Endodermal cell (in vitro differentiated cells): ENCODE measurements around the gene UBE2G1. TPM values are rescaled to one million over a fixed set of nuclear protein-coding genes. Genes with fewer than 3 reads are reported as not detected.

Experiments used
- DNase-seq: peaks from one replicate; pipeline ENCODE4 v3.0.0-alpha.2; 2017
- H3K27ac ChIP-seq: 2 replicates; pipeline ENCODE4 v1.5.1; 2013; ENCODE audit warnings: mild to moderate bottlenecking, low read depth, low read length, moderate library complexity
- H3K27me3 ChIP-seq: 2 replicates; pipeline ENCODE4 v1.6.1; 2013; ENCODE audit warnings: mild to moderate bottlenecking, low read length, moderate library complexity; ENCODE audit not compliant: insufficient read depth, control insufficient read depth, poor library complexity, severe bottlenecking
- H3K36me3 ChIP-seq: 2 replicates; pipeline ENCODE4 v1.7.0; 2013; ENCODE audit warnings: mild to moderate bottlenecking, low read length, moderate library complexity; ENCODE audit not compliant: control insufficient read depth, insufficient read depth
- H3K4me1 ChIP-seq: one replicate; pipeline ENCODE4 v1.7.0; 2013; ENCODE audit warnings: low read length; ENCODE audit not compliant: control insufficient read depth, insufficient read depth
- H3K4me3 ChIP-seq: 2 replicates; pipeline ENCODE4 v1.5.1; 2013; ENCODE audit warnings: mild to moderate bottlenecking, low read length, moderate library complexity
- H3K9ac ChIP-seq: 2 replicates; pipeline ENCODE4 v1.6.1; 2013; ENCODE audit warnings: mild to moderate bottlenecking, low read length, moderate library complexity; ENCODE audit not compliant: poor library complexity, severe bottlenecking; ENCODE audit errors: extremely low read depth
- H3K9me3 ChIP-seq: 2 replicates; pipeline ENCODE4 v1.6.1; 2013; ENCODE audit warnings: mild to moderate bottlenecking, low read length, moderate library complexity; ENCODE audit not compliant: control insufficient read depth
- H3K27ac Mint-ChIP-seq: 2 replicates; pipeline ENCODE4 v1.8.0; 2020; ENCODE audit warnings: mixed read lengths
- H3K27me3 Mint-ChIP-seq: 2 replicates; pipeline ENCODE4 v1.8.0; 2021; ENCODE audit warnings: mild to moderate bottlenecking, mixed read lengths; ENCODE audit not compliant: insufficient read depth
- H3K36me3 Mint-ChIP-seq: 2 replicates; pipeline ENCODE4 v1.8.0; 2020; ENCODE audit warnings: low read depth, mixed read lengths
- H3K4me1 Mint-ChIP-seq: 2 replicates; pipeline ENCODE4 v1.8.0; 2020; ENCODE audit warnings: mixed read lengths
- H3K4me3 Mint-ChIP-seq: 2 replicates; pipeline ENCODE4 v1.8.0; 2020; ENCODE audit warnings: mild to moderate bottlenecking, moderate library complexity, mixed read lengths
- H3K9me3 Mint-ChIP-seq: 2 replicates; pipeline ENCODE4 v1.8.0; 2020; ENCODE audit warnings: mild to moderate bottlenecking, mixed read lengths
- WGBS, 2 experiments: methylation state at CpG; one replicate each; pipeline versions ENCODE4 v1.1.5 to v1.1.7; 2013; ENCODE audit warnings: missing lambda C conversion rate in 2 of 2, mixed read lengths in 1 of 2; ENCODE audit not compliant: insufficient coverage in 1 of 2, insufficient read length in 1 of 2; 5-methylcytosine and 5-hydroxymethylcytosine counted together
- total RNA-seq, 2 donors: library from RNA; stranded (reverse); fragmentation: NEBNext Ultra II Directional in 1 of 2; extraction: Animal tissue kit (Norgen Biotek cat#: 25700) in 1 of 2; gene quantifications; 2 replicates in 1 of 2; 3 replicates in 1 of 2; pipeline ENCODE4 v1.2.1, GENCODE V29; 2021
- TF ChIP-seq, protein P1 (sequence below): fragments of 200-600 bp; sonication (generic); conservative IDR thresholded peaks from 2 replicates; pipeline ENCODE4 v1.5.0; 2021; ENCODE audit warnings: antibody characterized with exemption, mild to moderate bottlenecking

UBE2G1 gene
- total RNA-seq, 2 donors from 2014 or later, result 85.5 to 104 TPM

DNA sequence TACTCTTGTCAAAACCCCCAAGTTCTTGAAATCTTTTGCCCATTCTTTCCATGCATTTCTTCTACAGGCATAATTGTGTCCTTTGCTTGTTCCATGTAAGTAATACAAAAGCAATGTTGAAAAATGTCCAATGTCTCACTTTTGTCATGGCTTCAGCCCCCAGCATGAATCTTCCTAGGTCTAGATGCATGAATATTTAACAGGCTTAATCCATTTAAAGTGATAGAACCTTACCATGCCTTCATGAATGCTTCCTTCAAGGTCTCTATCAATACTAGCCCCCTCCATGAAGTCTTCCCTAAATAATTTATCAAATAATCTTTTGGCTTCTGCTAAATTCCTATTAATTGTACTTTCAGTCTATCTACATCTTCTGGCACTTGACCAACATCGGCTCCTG lies 56.6 kb downstream of the UBE2G1 start:
- no peak overlapping the region for H3K27ac ChIP-seq
- H3K4me3 ChIP-seq, result no peak overlapping the region
- H3K27ac Mint-ChIP-seq, result peak overlapping the region; percentile 4
- H3K4me1 Mint-ChIP-seq, result peaks cover 22% of the 10 kb centered on the region
- no peaks in the 10 kb centered on the region for H3K27me3 ChIP-seq
- TF ChIP-seq, protein P1, sequence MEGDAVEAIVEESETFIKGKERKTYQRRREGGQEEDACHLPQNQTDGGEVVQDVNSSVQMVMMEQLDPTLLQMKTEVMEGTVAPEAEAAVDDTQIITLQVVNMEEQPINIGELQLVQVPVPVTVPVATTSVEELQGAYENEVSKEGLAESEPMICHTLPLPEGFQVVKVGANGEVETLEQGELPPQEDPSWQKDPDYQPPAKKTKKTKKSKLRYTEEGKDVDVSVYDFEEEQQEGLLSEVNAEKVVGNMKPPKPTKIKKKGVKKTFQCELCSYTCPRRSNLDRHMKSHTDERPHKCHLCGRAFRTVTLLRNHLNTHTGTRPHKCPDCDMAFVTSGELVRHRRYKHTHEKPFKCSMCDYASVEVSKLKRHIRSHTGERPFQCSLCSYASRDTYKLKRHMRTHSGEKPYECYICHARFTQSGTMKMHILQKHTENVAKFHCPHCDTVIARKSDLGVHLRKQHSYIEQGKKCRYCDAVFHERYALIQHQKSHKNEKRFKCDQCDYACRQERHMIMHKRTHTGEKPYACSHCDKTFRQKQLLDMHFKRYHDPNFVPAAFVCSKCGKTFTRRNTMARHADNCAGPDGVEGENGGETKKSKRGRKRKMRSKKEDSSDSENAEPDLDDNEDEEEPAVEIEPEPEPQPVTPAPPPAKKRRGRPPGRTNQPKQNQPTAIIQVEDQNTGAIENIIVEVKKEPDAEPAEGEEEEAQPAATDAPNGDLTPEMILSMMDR, result no peak
- no peak for DNase-seq
- no peak overlapping the region for H3K4me3 Mint-ChIP-seq
- H3K36me3 ChIP-seq, result peaks cover 46% of the 10 kb centered on the region
- peaks cover 2% of the 10 kb centered on the region for H3K4me1 ChIP-seq
- H3K9me3 ChIP-seq, result peaks cover 35% of the 10 kb centered on the region
- WGBS, 2 experiments, result 90% methylated on average over 1 of the region's 1 CpG; no CpG with 5 or more reads in 1 of the 2 experiments
- H3K36me3 Mint-ChIP-seq, result peaks cover 58% of the 10 kb centered on the region
- H3K27me3 Mint-ChIP-seq, result no peaks in the 10 kb centered on the region
- H3K9me3 Mint-ChIP-seq, result peaks cover 17% of the 10 kb centered on the region
- H3K9ac ChIP-seq, result no peak overlapping the region

DNA sequence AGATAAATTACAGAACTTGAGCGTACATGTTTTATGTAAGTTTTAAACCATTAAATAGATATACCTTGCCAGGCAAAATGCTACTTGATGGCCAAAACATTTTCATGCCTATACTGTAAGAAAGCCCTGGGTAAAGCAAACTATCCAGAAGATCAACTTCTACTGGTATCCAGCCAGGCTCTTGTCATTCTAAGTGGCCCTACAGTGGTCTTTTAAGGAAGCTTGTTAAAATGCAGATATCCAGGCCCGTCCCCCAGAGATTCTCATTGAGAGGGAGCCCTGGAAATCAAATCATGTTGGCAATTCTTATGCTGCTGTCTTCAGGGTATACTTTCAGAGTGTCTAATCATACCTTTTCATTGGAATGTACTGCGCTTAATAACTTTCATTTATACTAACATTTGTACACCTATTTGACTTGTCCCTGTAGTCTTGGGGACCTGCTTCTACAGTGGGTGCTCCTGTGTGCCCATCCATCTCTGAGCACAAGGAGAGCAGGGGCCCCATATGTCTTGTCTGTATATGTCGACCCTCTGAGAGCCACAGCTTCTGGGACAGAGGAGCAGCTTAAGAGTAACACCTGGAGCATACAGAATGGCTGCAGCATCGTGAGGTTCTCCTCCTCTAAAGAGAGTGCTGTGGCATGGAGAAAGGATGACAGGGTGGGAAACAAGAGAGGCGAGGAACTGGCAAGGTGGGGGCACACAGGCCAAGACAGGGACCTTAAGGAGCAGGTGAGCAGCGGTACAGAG lies 59.1 kb downstream of the UBE2G1 start:
- H3K27ac Mint-ChIP-seq, result peak overlapping the region; percentile 85
- Histone ChIP-seq H3K4me1 (no peaks in the 10 kb centered on the region), H3K27ac (no peak overlapping the region), H3K36me3 (peaks cover 67% of the 10 kb centered on the region), H3K9me3 (peaks cover 27% of the 10 kb centered on the region), H3K4me3 (no peak overlapping the region), H3K9ac (no peak overlapping the region), H3K27me3 (no peaks in the 10 kb centered on the region)
- peaks cover 17% of the 10 kb centered on the region for H3K9me3 Mint-ChIP-seq
- peaks cover 50% of the 10 kb centered on the region for H3K36me3 Mint-ChIP-seq
- 83 to 84% methylated on average over 4 to 7 of the region's 7 CpGs for WGBS, 2 experiments
- DNase-seq, result peak; percentile 64
- peaks cover 5% of the 10 kb centered on the region for H3K4me1 Mint-ChIP-seq
- no peak overlapping the region for H3K4me3 Mint-ChIP-seq
- H3K27me3 Mint-ChIP-seq, result no peaks in the 10 kb centered on the region
- TF ChIP-seq, protein P1, result no peak

DNA sequence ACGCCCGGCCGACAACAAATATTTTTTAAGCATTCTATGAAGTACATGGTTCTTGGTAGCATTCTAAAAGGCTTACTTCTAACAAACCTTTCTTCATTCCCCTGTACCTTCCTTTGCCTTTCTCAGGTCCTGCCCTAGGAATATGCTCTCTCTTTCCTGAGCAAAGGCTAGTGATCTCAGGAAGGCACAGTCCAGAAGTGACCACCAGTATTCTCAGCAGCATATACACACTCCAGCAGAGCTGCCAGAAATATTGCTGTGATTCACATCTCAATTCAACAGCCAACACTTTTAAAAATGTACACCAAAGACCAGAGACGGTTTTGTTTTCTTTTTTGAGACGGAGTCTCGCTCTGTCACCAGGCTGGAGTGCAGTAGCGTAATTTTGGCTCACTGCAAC lies 61.3 kb downstream of the UBE2G1 start:
- Histone ChIP-seq H3K27ac (no peak overlapping the region), H3K9ac (no peak overlapping the region), H3K36me3 (peaks cover 70% of the 10 kb centered on the region), H3K27me3 (no peaks in the 10 kb centered on the region), H3K4me3 (no peak overlapping the region), H3K9me3 (peaks cover 7% of the 10 kb centered on the region), H3K4me1 (no peaks in the 10 kb centered on the region)
- Mint-ChIP-seq H3K4me3 (no peak overlapping the region), H3K27ac (peak overlapping the region; percentile 48), H3K4me1 (peaks cover 5% of the 10 kb centered on the region), H3K27me3 (no peaks in the 10 kb centered on the region), H3K36me3 (peaks cover 52% of the 10 kb centered on the region), H3K9me3 (peaks cover 2% of the 10 kb centered on the region)
- TF ChIP-seq, protein P1, result no peak
- WGBS, 2 experiments, result 86 to 97% methylated on average over 7 of the region's 7 CpGs
- DNase-seq, result no peak
